ENCODE data around the gene MAP3K20.
"Not testable (repeated sequence)": the region's sequence is repeated elsewhere in the genome, so short reads cannot be mapped to it uniquely, and the experiment has no call there.

MAP3K20 gene

DNA sequence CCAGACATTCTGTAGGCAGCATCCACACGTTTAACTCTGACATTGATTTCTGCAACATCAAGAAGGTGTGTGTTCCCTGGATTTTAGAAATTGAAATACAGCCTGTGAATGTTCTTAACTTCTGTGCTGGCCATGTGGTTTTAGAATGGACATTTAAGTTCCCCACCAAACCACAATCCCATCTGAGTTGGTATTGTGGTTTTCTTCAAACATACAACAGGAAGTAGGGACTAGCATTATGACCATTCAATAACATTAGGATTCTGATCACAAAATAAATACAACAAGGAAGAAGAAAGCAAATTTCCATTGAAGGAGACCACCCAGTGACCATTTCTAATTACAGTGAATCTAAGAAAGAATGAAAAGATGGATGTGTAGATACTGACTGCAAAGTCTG, 51.2 kb downstream of the MAP3K20 start:
- DNase-seq: peak; percentile 66

DNA sequence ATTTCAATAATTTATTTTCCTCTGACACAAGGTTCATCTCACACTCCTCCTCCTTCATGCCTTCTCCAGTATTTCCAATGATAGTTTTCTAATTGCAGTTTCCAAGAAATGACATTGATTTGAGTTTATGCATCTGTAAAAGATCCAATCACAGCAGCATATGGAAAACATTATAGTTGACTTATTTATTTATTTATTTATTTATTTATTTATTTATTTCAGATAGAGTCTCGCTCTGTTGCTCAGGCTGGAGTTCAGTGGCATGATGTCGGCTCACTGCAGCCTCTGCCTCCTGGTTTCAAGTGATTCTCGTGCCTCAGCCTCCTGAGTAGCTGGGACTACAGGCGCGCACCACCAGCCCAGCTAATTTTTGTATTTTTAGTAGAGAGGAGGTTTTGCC, 52.5 kb downstream of the MAP3K20 start:
- DNase-seq: not testable (repeated sequence)

GRCh38 chr2:173130496-173131465, 55.1 kb downstream of the MAP3K20 start:
- peak; percentile 41 for DNase-seq

DNA sequence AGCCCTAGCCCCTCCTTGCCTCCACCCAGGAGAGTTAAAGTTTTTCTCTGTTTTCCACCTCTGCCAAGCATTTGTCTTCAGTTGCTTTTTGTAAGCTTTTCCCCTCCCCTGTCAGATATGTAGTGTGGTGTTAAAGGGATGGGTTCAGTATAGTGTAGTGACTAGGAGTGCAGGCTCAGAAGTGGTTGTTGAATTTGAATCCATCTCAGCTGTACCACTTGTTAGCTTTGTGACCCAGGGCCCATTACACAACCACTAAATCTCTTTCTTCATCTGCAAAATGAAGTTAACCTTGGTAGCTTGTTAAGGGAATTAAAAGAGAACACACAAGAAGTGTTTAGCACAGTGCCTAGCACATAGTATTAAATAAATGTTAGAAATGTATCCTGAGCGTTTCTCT, 56.9 kb downstream of the MAP3K20 start:
- DNase-seq: no peak

- no peak for DNase-seq
Measured at GRCh38 chr2:173134703-173135102, 59.1 kb downstream of the MAP3K20 start.

DNA sequence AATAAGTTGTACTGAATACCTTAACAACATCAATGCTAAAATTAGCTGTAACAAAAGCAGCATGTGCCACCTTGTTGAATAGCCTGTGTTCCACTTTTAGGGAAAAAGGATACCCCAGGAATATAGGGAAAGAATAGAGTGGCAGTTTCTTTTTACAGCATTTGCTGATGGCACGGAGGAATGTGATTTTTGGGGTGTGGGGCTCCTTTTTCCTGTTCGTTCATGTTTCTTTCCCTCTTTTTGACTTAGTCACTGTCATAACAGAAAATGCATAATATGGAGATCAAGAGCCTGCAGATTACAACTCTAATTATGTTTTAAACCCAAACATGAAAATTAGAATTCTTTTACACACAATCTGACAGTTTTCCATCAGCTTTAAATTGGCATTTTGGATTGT, 60.4 kb downstream of the MAP3K20 start:
- DNase-seq: no peak

- no peak for DNase-seq
Measured at GRCh38 chr2:173136599-173136998, 61.0 kb downstream of the MAP3K20 start.

DNA sequence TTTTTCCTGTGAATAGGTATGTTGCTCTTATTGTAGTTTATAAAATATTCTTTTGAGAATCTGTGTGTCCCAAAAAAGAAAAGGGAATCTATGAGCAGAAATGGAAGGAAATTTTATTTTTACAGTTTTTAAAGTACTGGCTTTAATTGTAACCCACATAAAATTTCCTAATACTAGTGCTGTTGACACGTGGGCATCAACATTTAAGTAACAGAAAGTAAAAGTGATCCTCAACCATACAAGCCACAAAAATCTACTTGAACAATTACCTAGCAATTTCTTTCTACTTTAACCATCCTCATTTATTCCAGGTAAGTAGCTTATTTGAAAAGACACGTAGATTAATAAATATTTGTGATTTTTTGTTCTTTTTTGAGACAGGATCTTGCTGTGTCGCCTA, 62.0 kb downstream of the MAP3K20 start:
- DNase-seq: no peak

DNA sequence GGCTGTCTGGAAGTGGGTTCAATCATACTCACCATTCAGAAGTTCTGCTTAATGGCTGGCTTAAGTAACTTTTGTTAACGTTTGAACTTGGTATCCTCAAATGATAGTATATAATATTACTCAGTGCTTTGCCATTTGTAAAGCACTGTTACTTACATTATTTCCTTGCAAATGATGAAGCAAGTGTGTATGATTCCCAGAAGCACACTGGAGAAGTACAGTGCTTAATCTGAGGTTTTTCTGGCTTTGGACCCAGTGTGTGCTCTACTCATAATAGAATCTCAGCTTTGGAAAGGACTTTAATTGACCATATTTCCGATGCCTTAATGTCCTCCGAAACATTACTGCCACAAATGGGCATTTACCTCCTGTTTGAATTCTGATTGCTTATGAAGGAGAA, 63.3 kb downstream of the MAP3K20 start:
- no peak for DNase-seq

DNA sequence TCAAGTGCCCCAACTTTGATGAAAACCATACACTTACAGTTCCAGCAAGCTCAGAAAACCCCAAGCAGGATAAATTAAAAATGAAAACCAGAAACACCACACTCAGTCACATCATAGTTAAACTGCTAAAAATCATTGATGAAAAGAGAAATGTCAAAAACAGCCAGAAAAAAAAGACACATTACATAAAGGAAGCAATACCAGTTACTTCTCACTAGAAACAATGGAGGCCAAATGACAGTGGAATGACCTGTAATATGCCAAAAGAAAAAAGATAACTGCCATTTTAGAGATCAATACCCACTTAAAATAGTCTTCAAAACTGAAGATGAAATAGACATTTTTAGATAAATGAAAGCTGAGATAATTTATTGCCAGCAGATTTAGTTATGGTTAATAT, 66.0 kb downstream of the MAP3K20 start:
- no peak for DNase-seq

DNA sequence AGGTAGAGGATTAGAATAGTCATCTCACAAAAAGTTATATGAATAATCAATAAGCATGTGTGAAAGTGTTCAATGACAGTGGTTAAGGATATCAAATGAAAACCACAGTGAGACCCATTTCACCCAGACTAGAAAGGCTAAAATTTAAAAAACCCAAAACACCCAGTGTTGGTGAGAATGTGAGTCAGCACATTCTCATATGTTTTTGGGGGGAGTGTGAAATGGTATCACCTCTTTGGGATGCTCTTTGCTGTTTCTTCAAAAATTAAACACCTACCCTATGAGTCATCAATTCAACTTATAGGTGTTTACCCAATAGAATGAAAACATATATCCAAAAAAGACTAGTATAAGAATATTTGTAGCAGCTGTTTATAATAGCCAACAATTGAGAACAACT, 69.8 kb downstream of the MAP3K20 start:
- DNase-seq: no peak

DNA sequence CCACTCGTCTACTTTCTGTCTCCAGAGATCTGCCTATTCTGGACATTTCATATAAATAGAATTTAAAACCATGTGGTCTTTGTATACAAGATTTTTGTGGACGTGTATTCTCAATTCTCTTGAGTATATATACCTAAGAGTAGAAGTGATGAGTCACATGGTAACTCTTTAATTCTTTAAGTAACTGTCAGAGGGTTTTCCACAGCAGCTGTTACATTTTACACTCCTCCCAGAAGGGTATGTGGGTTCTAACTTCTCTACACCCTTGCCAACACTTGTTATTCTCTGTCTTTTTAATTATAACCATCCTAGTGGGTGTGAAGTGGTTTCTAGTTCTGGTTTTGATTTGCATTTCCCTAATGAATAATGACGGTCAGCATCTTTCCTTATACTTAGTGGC, 70.9 kb downstream of the MAP3K20 start:
- peak; percentile 58 for DNase-seq

- DNase-seq: peak; percentile 74
Measured at GRCh38 chr2:173148520-173148919, 72.9 kb downstream of the MAP3K20 start.

- DNase-seq: no peak
Measured at GRCh38 chr2:173149491-173149890, 73.8 kb downstream of the MAP3K20 start.

GRCh38 chr2:173150087-173150486, 74.4 kb downstream of the MAP3K20 start:
- peak; percentile 77 for DNase-seq

DNA sequence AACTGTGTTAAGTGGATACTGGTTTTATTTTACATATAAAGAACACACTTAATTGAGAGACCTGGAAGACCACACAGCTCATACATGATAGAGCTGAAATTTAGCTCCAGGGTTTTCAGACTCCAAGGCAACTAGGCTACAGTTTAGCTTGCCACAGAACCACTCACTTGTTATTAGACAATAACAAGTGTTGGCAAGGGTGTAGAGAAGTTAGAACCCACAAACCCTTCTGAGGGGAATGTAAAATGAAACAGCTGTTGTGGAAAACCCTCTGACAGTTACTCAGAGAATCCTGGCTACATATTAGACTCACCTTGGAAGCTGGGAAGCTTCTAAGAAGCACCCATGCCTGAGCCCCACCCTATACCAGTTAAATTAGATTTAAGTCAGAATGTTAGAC, 75.3 kb downstream of the MAP3K20 start:
- DNase-seq: no peak

DNA sequence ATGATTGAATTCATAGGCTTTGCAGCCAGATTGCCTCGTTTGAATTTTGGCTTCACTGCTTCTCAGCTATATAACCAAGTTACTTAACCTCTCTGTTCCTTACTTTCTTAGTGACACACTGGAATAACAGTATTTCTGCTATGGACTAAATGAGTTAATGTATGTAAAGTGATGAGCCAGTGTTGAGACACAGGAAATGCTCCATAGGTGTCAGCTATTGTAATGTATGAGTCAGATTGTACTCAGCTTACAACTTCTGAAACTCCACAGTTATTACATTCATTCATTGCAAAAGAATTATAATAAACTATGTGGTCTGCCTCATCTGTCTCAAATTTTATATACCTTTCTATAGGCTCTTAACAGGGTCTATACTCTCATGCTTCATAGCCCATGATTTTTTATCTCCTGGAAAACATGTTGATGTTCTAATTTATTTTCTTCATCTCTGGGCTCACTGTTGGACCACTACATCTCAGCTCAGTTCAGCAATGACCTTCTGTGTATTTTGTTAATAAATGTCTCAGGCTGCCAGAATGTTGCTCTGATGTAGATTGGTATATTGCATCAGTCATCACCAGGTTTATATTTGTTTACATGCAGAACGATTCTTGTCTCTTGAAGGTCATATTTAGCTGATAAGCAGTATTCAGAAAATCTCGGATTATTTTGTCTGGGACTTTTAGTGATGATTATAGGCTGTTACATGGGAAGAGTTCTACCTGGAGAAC, 76.2 kb downstream of the MAP3K20 start:
- peak; percentile 94 for DNase-seq

GRCh38 chr2:173153301-173153885, 77.7 kb downstream of the MAP3K20 start:
- no peak for DNase-seq

DNA sequence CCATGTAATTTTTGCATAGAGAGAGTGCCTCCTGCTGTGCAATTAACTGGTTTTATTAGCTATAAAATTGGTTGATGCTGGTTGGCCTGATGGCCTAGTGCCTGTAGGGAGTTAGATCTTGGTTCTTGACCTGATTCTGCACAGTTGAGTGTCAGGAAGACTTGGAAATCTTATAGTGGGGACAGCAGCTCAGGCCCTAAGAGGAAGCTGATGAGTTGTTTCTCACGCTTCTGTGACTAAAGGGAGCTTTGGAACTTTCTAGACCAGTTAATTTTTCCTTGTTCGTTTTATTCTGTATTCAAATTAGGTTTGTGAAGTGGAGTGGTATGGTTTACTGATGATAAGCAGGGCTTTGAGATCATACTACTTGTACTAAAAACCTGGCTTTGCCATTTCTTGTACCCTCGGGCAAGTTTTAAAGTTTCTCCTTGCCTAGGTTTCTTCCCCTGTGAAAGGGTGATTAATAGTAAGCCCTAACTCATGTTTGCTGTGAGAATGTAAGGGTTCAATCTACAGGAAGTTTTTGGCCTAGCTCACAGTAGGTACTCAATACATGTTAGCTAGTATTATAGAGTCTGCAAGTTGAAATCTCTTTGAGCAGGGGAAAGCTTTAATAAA, 82.1 kb downstream of the MAP3K20 start:
- no peak for DNase-seq

GRCh38 chr2:173159791-173160463, 84.3 kb downstream of the MAP3K20 start:
- DNase-seq: peak; percentile 98

DNA sequence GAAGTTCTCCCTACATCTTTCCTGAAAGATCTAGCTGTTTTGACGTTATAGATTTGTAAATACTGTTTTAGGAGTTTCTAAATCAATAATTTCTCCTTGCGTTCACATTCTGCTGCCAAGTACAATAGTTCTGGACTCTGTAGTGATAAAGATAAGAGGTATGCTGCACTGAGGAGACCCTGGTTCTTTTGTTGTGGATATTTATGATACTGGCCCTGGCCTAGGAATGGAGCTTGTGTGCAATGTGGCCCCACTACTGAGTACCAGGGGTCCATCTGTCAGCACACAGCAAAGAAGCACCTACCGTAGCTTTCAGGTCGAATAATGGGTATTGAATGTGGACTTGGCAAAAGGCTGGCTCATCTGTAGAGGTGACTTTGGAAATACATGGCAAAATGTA, 85.0 kb downstream of the MAP3K20 start:
- DNase-seq: no peak

DNA sequence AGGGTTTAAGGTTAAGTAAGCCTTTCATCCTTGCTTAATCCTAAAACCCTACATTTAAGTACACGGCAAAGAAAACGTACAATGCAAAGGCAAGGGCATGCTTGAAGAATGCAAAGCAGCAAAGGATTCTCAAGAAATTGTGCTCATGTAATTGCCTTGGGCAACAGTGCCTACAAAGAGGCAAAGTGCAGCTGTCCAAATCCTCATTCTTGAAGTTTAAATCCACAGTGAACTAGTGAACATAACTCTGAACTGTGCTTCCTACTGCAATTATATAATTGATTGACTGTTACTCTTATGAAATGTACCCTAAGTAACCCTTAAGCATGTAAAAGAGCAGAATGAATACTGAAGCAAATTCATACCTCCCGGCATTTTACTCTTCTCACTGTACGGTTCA, 85.4 kb downstream of the MAP3K20 start:
- no peak for DNase-seq

DNA sequence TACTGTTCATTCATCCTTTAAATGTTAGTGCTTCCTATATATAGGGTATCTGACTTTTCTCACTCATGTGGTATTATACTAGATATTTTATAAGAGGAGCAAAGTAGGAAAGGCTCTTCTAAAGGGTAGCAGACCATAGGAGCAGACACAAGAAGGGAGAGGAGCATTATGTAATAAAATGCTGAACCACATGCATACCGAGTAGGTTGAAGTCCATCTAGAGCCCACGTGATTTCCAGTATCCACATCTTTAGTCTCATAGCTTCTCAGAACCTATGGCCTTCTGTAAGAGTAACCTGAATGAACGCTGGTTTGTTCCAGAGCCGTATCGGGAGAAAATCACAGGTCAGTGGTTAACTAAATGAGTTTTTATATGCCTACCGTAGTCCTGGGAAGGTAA, 85.9 kb downstream of the MAP3K20 start:
- no peak for DNase-seq
